ENCODE data around the gene GOLPH3. TPM values are rescaled to one million over a fixed set of nuclear protein-coding genes. Genes with fewer than 3 reads are reported as not detected.

The GOLPH3 gene
- total and polyA plus RNA-seq, 2 of the 8 experiments (the other 6 are each of a cell fraction or from before 2014, with no cell fraction given): 53.7 to 93.6 TPM

DNA sequence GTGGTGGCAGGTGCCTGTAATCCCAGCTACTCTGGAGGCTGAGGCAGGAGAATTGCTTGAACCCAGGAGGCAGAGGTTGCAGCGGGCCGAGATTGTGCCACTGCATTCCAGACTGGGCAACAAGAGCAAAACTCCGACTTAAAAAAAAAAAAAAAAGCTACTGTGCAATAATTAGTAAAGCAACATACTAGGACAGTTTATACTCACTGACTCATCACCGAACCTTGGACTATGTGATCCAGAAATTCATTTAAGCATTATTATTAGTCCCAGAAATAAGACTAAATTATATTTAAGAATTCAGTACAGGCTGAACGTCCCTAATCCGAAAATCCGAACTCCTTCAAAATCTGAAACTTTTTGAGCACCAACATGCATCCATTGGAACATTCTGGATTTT lies 37.8 kb downstream of the GOLPH3 start:
- Histone ChIP-seq H3K27me3 (replicated peaks in 1 of 4; ENCODE audit: control insufficient read depth in 3 of 4, extremely low read depth in 1 of 4, insufficient read depth in 3 of 4, low read length in 3 of 4) (peaks cover 0 to 1% (median 0%) of the 10 kb centered on the region in 4 experiments; a peak in 1 of 7 replicates), H3K56ac (replicated peaks; ENCODE audit: insufficient read length, low read depth, low read length) (no peak overlapping the region), H3K36me3 (ENCODE audit: control insufficient read depth in 2 of 4, insufficient read depth in 4 of 4, low read length in 3 of 4) (peaks cover 7 to 36% (median 13%) of the 10 kb centered on the region in 4 experiments), H3K23me2 (ENCODE audit: low read depth, low read length) (no peaks in the 10 kb centered on the region), H3K14ac (ENCODE audit: insufficient read length) (no peak overlapping the region), H2AFZ (ENCODE audit: low read length) (no peak overlapping the region), H4K20me1 (replicated peaks in 1 of 2; ENCODE audit: control insufficient read depth in 1 of 2, insufficient read depth in 2 of 2, low read length in 2 of 2) (peaks cover 2 to 5% of the 10 kb centered on the region in 2 experiments), H4K91ac (replicated peaks; ENCODE audit: insufficient read length, low read length) (no peak overlapping the region), H2BK120ac (replicated peaks; ENCODE audit: low read depth, low read length) (no peak overlapping the region), H3K4me3 (ENCODE audit: extremely low read depth in 1 of 4, insufficient read depth in 2 of 4, low read depth in 3 of 4, low read length in 4 of 4) (no peak overlapping the region), H3K4me2 (ENCODE audit: insufficient read depth in 1 of 2, low read depth in 2 of 2, low read length in 2 of 2) (no peak overlapping the region), H2AK5ac (ENCODE audit: low read depth, low read length) (no peak overlapping the region), H3K4ac (replicated peaks; ENCODE audit: insufficient read length, low read depth, low read length) (no peak overlapping the region), H3K9ac (replicated peaks in 1 of 4; ENCODE audit: extremely low read depth in 1 of 4, low read depth in 3 of 4, low read length in 3 of 4) (no peak overlapping the region), H3K4me1 (replicated peaks in 1 of 4; ENCODE audit: control insufficient read depth in 3 of 4, insufficient read depth in 4 of 4, low read length in 3 of 4) (no peaks in the 10 kb centered on the region), H4K5ac (ENCODE audit: insufficient read length, low read depth, low read length) (no peak overlapping the region), H2BK12ac (ENCODE audit: low read depth, low read length) (no peak overlapping the region), H4K8ac (ENCODE audit: extremely low read depth, insufficient read depth, low read length) (no peak overlapping the region), H2BK15ac (ENCODE audit: low read length) (no peak overlapping the region), H3K79me2 (ENCODE audit: control insufficient read depth in 1 of 2, insufficient read depth in 2 of 2, low read length in 2 of 2) (peaks cover 0 to 51% of the 10 kb centered on the region in 2 experiments; a peak in 2 of 4 replicates), H2BK20ac (ENCODE audit: low read length) (no peak overlapping the region), H3K18ac (ENCODE audit: extremely low read depth, low read length) (no peak overlapping the region), H3K23ac (ENCODE audit: insufficient read length) (no peak overlapping the region), H3K9me3 (ENCODE audit: insufficient read depth in 2 of 2, low read depth in 1 of 2, low read length in 1 of 2) (no peaks in the 10 kb centered on the region), H2BK5ac (ENCODE audit: low read depth, low read length) (no peak overlapping the region), H3K79me1 (ENCODE audit: low read depth, low read length) (no peaks in the 10 kb centered on the region), H3K27ac (ENCODE audit: low read depth, low read length) (no peak overlapping the region)
- TF ChIP-seq, protein P1, sequence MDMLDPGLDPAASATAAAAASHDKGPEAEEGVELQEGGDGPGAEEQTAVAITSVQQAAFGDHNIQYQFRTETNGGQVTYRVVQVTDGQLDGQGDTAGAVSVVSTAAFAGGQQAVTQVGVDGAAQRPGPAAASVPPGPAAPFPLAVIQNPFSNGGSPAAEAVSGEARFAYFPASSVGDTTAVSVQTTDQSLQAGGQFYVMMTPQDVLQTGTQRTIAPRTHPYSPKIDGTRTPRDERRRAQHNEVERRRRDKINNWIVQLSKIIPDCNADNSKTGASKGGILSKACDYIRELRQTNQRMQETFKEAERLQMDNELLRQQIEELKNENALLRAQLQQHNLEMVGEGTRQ (IDR thresholded peaks at IDR 0.05; ENCODE audit: low read length): no peak
- no peak for TF ChIP-seq PHF8 (conservative IDR thresholded peaks at IDR 0.05; ENCODE audit: low read depth, low read length)
- no peak for TF ChIP-seq POLR2AphosphoS5 (IDR thresholded peaks at IDR 0.05; ENCODE audit: low read depth, low read length)
- no peak for TF ChIP-seq CHD1 (IDR thresholded peaks at IDR 0.05; ENCODE audit: low read depth, low read length)
- no peak for TF ChIP-seq RAD21 (IDR thresholded peaks at IDR 0.05 in 1 of 2, conservative IDR thresholded peaks at IDR 0.05 in 1 of 2; ENCODE audit: low read depth in 2 of 2, low read length in 2 of 2)
- FAIRE-seq (no peak), DNase-seq (ENCODE audit: low read depth in 1 of 2, low spot score in 2 of 2) (no peak)
- WGBS, 2 experiments (ENCODE audit: extremely low coverage in 1 of 2, insufficient coverage in 1 of 2, insufficient read length in 1 of 2, insufficient replicate concordance in 2 of 2, low coverage in 1 of 2, low lambda C conversion rate in 2 of 2, missing lambda C conversion rate in 1 of 2): 85% methylated on average over 7 of the region's 7 CpGs; no CpG with 5 or more reads in 1 of the 2 experiments
- POLR2A ChIA-PET (ENCODE audit: partially characterized antibody): interaction anchor here (1.0 kb wide), 2 partner anchors 9 to 21 kb away, joined by 3 read pairs; no protein-coding TSS in a partner anchor
- CTCF ChIA-PET (ENCODE audit: partially characterized antibody): interaction anchor here (1.2 kb wide), 1 partner anchor 12 kb away, joined by 3 read pairs; no protein-coding TSS in a partner anchor

All from H1 (cell line).